Right lobe of liver (tissue), 6 donors: ENCODE data around the gene SELE. TPM values are rescaled to one million over a fixed set of nuclear protein-coding genes. Genes with fewer than 3 reads are reported as not detected.
A peak's percentile ranks its signal among the peaks of the same experiment; 100 is the strongest.
"Not testable (repeated sequence)": the region's sequence is repeated elsewhere in the genome, so short reads cannot be mapped to it uniquely, and the experiment has no call there.

Source experiments
- ATAC-seq, 4 donors: fragments of 200-7000 bp; cut with Tn5 transposase; one replicate each; pipeline ENCODE4 v1.9.1; 2020; ENCODE audit warnings: mild to moderate bottlenecking in 4 of 4, moderate library complexity in 4 of 4
- DNase-seq, 3 donors: peaks; one replicate each; pipeline ENCODE4 v3.0.0-alpha.2; 2020
- H3K27ac ChIP-seq, 3 donors: fragments of 200-600 bp; one replicate each; pipeline ENCODE4 v1.8.0; 2022
- H3K27me3 ChIP-seq, 2 donors: fragments of 200-600 bp; one replicate each; pipeline ENCODE4 v1.8.0; 2022
- H3K36me3 ChIP-seq, 4 donors: fragments of 200-600 bp; sonication (generic) in 1 of 4; one replicate each; pipeline versions ENCODE4 v1.5.1 to v1.8.0; 2017 to 2022; ENCODE audit warnings: control low read depth in 1 of 4
- H3K4me1 ChIP-seq, 4 donors: fragments of 200-600 bp; sonication (generic) in 1 of 4; one replicate each; pipeline versions ENCODE4 v1.5.1 to v1.8.0; 2017 to 2022; ENCODE audit warnings: control low read depth in 1 of 4
- H3K4me3 ChIP-seq, 3 donors: fragments of 200-600 bp; one replicate each; pipeline ENCODE4 v1.8.0; 2022
- H3K9me3 ChIP-seq, 4 donors: fragments of 200-600 bp; sonication (generic) in 1 of 4; one replicate each; pipeline versions ENCODE4 v1.5.1 to v1.8.0; 2017 to 2022; ENCODE audit warnings: control low read depth in 1 of 4
- CTCF ChIP-seq, 4 donors: fragments of 200-600 bp in 3 of 4; fragments of 450-650 bp in 1 of 4; IDR thresholded peaks; one replicate each; pipeline versions ENCODE4 v1.5.1 to v1.8.0; 2016 to 2022; ENCODE audit warnings: antibody characterized with exemption in 4 of 4, mild to moderate bottlenecking in 2 of 4
- POLR2A ChIP-seq: fragments of 450-650 bp; IDR thresholded peaks from one replicate; pipeline ENCODE4 v1.6.1; 2017; ENCODE audit warnings: antibody characterized with exemption, mild to moderate bottlenecking
- WGBS: methylation state at CpG from one replicate; pipeline ENCODE4 v1.1.6; 2018; ENCODE audit warnings: low coverage, low lambda C conversion rate; ENCODE audit not compliant: insufficient coverage; ENCODE audit errors: missing lambda C conversion rate; 5-methylcytosine and 5-hydroxymethylcytosine counted together
- intact Hi-C, 2 donors: fragments of 100-400 bp; cut with DNase I; formaldehyde crosslinking; loops; one replicate each; pipeline versions ENCODE4 v1.11.2 to v1.14.1; 2022
- total RNA-seq, 6 experiments: library from RNA; depleted of rRNA in 2 of 6; stranded (reverse); fragments of >200 nt in 2 of 6; fragmentation: NEBNext Ultra II Directional in 3 of 6; extraction: Animal tissue kit (Norgen Biotek cat#: 25700) in 3 of 6; gene quantifications; one replicate each; pipeline versions ENCODE4 v1.1.0 to v1.2.4, GENCODE V29; 2016 to 2023
- donor health status: DM: no; HTN: yes; CAD: no.
- donor health status: DM: no; HTN: no; CAD: no.
- donor health status: DM: no; HTN: no; CAD: no.
- donor health status: DM: no; HTN: yes; CAD: no.
- donor health status: DM: no; HTN: yes; CAD: no.

Gene SELE
- total RNA-seq, 6 experiments from 2014 or later, result 0.18 to 3.1 (median 0.94) TPM

GRCh38 chr1:169689395-169689794, 44.5 kb downstream of the SELE start:
- no peaks in the 10 kb centered on the region for H3K27me3 ChIP-seq
- no peaks in the 10 kb centered on the region for H3K4me1 ChIP-seq
- H3K36me3 ChIP-seq, result no peaks in the 10 kb centered on the region
- no peak overlapping the region for H3K4me3 ChIP-seq
- ATAC-seq (peak in 3 of 4 donors; percentile 25 to 30 (median 28)), DNase-seq (no peak)
- H3K27ac ChIP-seq, result no peak overlapping the region
- WGBS, result 56% methylated on average over 1 of the region's 2 CpGs
- intact Hi-C loops, result no loop called here
- TF ChIP-seq POLR2A, result no peak
- no peak for TF ChIP-seq CTCF (IDR thresholded peaks at IDR 0.05)
- H3K9me3 ChIP-seq, result no peaks in the 10 kb centered on the region

GRCh38 chr1:169688377-169688776, 45.5 kb downstream of the SELE start:
- intact Hi-C loops, DNase-seq, ATAC-seq, H3K4me3 ChIP-seq, H3K36me3 ChIP-seq, H3K9me3 ChIP-seq, H3K27ac ChIP-seq, H3K4me1 ChIP-seq, H3K27me3 ChIP-seq: not testable (repeated sequence)
- WGBS, result 90% methylated on average over 5 of the region's 5 CpGs

GRCh38 chr1:169683661-169684060, 50.2 kb downstream of the SELE start:
- intact Hi-C loops, result no loop called here
- WGBS, result 23% methylated on average over 2 of the region's 3 CpGs
- Histone ChIP-seq H3K36me3 (no peaks in the 10 kb centered on the region), H3K4me1 (no peaks in the 10 kb centered on the region), H3K27ac (no peak overlapping the region), H3K4me3 (no peak overlapping the region), H3K9me3 (no peaks in the 10 kb centered on the region), H3K27me3 (no peaks in the 10 kb centered on the region)
- TF ChIP-seq CTCF (IDR thresholded peaks at IDR 0.05), result no peak
- no peak for TF ChIP-seq POLR2A
- DNase-seq (no peak), ATAC-seq (no peak)

GRCh38 chr1:169683168-169683567, 50.7 kb downstream of the SELE start:
- H3K36me3 ChIP-seq, ATAC-seq, intact Hi-C loops, H3K4me1 ChIP-seq, H3K27ac ChIP-seq, H3K4me3 ChIP-seq, H3K27me3 ChIP-seq, H3K9me3 ChIP-seq, DNase-seq: not testable (repeated sequence)
- 62% methylated on average over 4 of the region's 4 CpGs for WGBS

- Histone ChIP-seq H3K4me1 (no peaks in the 10 kb centered on the region), H3K4me3 (no peak overlapping the region), H3K27ac (no peak overlapping the region), H3K27me3 (no peaks in the 10 kb centered on the region), H3K9me3 (no peaks in the 10 kb centered on the region), H3K36me3 (no peaks in the 10 kb centered on the region)
- TF ChIP-seq POLR2A (no peak), CTCF (IDR thresholded peaks at IDR 0.05) (no peak)
- ATAC-seq, result no peak
- DNase-seq, result no peak
- WGBS, result 29% methylated on average over 2 of the region's 2 CpGs
- intact Hi-C loops, result no loop called here
Observed at GRCh38 chr1:169682071-169682470, 51.8 kb downstream of the SELE start.

GRCh38 chr1:169681140-169681539, 52.7 kb downstream of the SELE start:
- TF ChIP-seq POLR2A (no peak), CTCF (IDR thresholded peaks at IDR 0.05) (no peak)
- intact Hi-C loops, result no loop called here
- H3K27me3 ChIP-seq, result no peaks in the 10 kb centered on the region

More at GRCh38 chr1:169681140-169681539, 52.7 kb downstream of the SELE start:
- Histone ChIP-seq H3K9me3 (no peaks in the 10 kb centered on the region), H3K36me3 (no peaks in the 10 kb centered on the region), H3K27ac (no peak overlapping the region), H3K4me3 (no peak overlapping the region), H3K4me1 (no peaks in the 10 kb centered on the region)
- ATAC-seq (no peak), DNase-seq (no peak)
- 48% methylated on average over 2 of the region's 2 CpGs for WGBS
